Hematopoietic multipotent progenitor cell treated with erythropoietin and hydrocortisone succinate and interleukin-3 and kit ligand, for 8 days (in vitro differentiated cells): ENCODE results near the gene PNPLA6.
A peak's percentile ranks its signal among the peaks of the same experiment; 100 is the strongest.
"Not testable (repeated sequence)": the region's sequence is repeated elsewhere in the genome, so short reads cannot be mapped to it uniquely, and the experiment has no call there.

Experiments used
- DNase-seq: peaks from one replicate; pipeline ENCODE4 v3.0.0-alpha.2; 2015

The PNPLA6 gene

GRCh38 chr19:7556696-7557315 is 21.3 kb downstream of the PNPLA6 start:
- no peak for DNase-seq

- DNase-seq, result no peak
Observed at GRCh38 chr19:7558667-7559066, 23.1 kb downstream of the PNPLA6 start.

GRCh38 chr19:7559102-7559501 is 23.6 kb downstream of the PNPLA6 start:
- no peak for DNase-seq

- DNase-seq, result no peak
Observed at GRCh38 chr19:7560255-7560654, 24.7 kb downstream of the PNPLA6 start.

- no peak for DNase-seq
Observed at GRCh38 chr19:7561325-7561724, 25.8 kb downstream of the PNPLA6 start.

GRCh38 chr19:7562646-7563393 is 27.3 kb downstream of the PNPLA6 start:
- peak; percentile 15 for DNase-seq

GRCh38 chr19:7564866-7565265 is 29.3 kb downstream of the PNPLA6 start:
- DNase-seq, result no peak

- peak; percentile 25 for DNase-seq
Observed at GRCh38 chr19:7565332-7565731, 29.8 kb downstream of the PNPLA6 start.

GRCh38 chr19:7570761-7571160 is 35.2 kb downstream of the PNPLA6 start:
- DNase-seq, result no peak

GRCh38 chr19:7575434-7576040 is 40.0 kb downstream of the PNPLA6 start:
- DNase-seq, result peak; percentile 54

- not testable (repeated sequence) for DNase-seq
Observed at GRCh38 chr19:7577422-7577821, 41.9 kb downstream of the PNPLA6 start.

GRCh38 chr19:7578127-7578526 is 42.6 kb downstream of the PNPLA6 start:
- no peak for DNase-seq

GRCh38 chr19:7579182-7579581 is 43.7 kb downstream of the PNPLA6 start:
- DNase-seq, result no peak

- DNase-seq, result no peak
Observed at GRCh38 chr19:7582446-7582845, 46.9 kb downstream of the PNPLA6 start.

GRCh38 chr19:7589822-7590221 is 54.3 kb downstream of the PNPLA6 start:
- no peak for DNase-seq

GRCh38 chr19:7590256-7590655 is 54.7 kb downstream of the PNPLA6 start:
- DNase-seq, result no peak

- peak; percentile 6 for DNase-seq
Observed at GRCh38 chr19:7595466-7596133, 60.1 kb downstream of the PNPLA6 start, which contains the start of gene CAMSAP3. Gene CAMSAP3, plus strand, starts transcription at chr19:7595863. Its CDS starts 140 bp downstream, at chr19:7596003.

GRCh38 chr19:7596211-7596937 is 60.9 kb downstream of the PNPLA6 start:
- no peak for DNase-seq

GRCh38 chr19:7597689-7598088 is 62.2 kb downstream of the PNPLA6 start:
- no peak for DNase-seq

GRCh38 chr19:7598180-7598579 is 62.7 kb downstream of the PNPLA6 start:
- no peak for DNase-seq

- no peak for DNase-seq
Observed at GRCh38 chr19:7600721-7601120, 65.2 kb downstream of the PNPLA6 start.

GRCh38 chr19:7602240-7602934 is 66.9 kb downstream of the PNPLA6 start:
- DNase-seq, result no peak
